H1 (cell line): ENCODE measurements around the gene WFDC12. TPM values are rescaled to one million over a fixed set of nuclear protein-coding genes. Genes with fewer than 3 reads are reported as not detected.

ENCODE experiments used
- CTCF ChIA-PET: fragments of 300-600 bp; sonication (Branson Sonifier 250); formaldehyde crosslinking; loops from one replicate; lab custom pipeline; 2021; ENCODE audit not compliant: partially characterized antibody; lab: Charles Lee
- POLR2A ChIA-PET: fragments of 300-600 bp; sonication (Branson Sonifier 250); formaldehyde crosslinking; loops from one replicate; lab custom pipeline; 2021; ENCODE audit warnings: inconsistent platforms; ENCODE audit not compliant: partially characterized antibody; lab: Charles Lee
- DNase-seq, 2 experiments: peaks; one replicate each; pipeline versions ENCODE4 v3.0.0 to v3.0.0-alpha.2; 2010 to 2022; ENCODE audit warnings: low spot score in 2 of 2, low read depth in 1 of 2, mixed read lengths in 1 of 2
- FAIRE-seq: peaks from 2 replicates; lab custom pipeline; 2011; peaks lifted over from hg19 to GRCh38; lab: Jason Lieb, UNC
- H2AFZ ChIP-seq: 2 replicates; pipeline ENCODE4 v1.8.1; 2012; ENCODE audit warnings: low read length, inconsistent platforms
- H2AK5ac ChIP-seq: 2 replicates; pipeline ENCODE4 v1.6.1; 2013; ENCODE audit warnings: low read depth, low read length
- H2BK120ac ChIP-seq: replicated peaks from 2 replicates; pipeline ENCODE3; 2013; ENCODE audit warnings: low read depth, low read length, inconsistent platforms
- H2BK12ac ChIP-seq: 2 replicates; pipeline ENCODE4 v1.6.1; 2013; ENCODE audit warnings: low read depth, low read length
- H2BK15ac ChIP-seq: 2 replicates; pipeline ENCODE4 v1.6.1; 2013; ENCODE audit warnings: low read length
- H2BK20ac ChIP-seq: 2 replicates; pipeline ENCODE4 v1.6.1; 2013; ENCODE audit warnings: low read length
- H2BK5ac ChIP-seq: 2 replicates; pipeline ENCODE4 v1.6.1; 2013; ENCODE audit warnings: low read depth, low read length
- H3K14ac ChIP-seq: 2 replicates; pipeline ENCODE4 v1.6.1; 2013; ENCODE audit warnings: inconsistent platforms; ENCODE audit not compliant: insufficient read length
- H3K18ac ChIP-seq: 2 replicates; pipeline ENCODE4 v1.6.1; 2013; ENCODE audit warnings: low read length; ENCODE audit errors: extremely low read depth
- H3K23ac ChIP-seq: 2 replicates; pipeline ENCODE4 v1.6.1; 2013; ENCODE audit warnings: inconsistent platforms; ENCODE audit not compliant: insufficient read length
- H3K23me2 ChIP-seq: 2 replicates; pipeline ENCODE4 v1.6.1; 2013; ENCODE audit warnings: low read depth, low read length
- H3K27ac ChIP-seq: 2 replicates; pipeline ENCODE4 v1.6.1; 2011; ENCODE audit warnings: low read depth, low read length, inconsistent platforms
- H3K27me3 ChIP-seq, 4 experiments: replicated peaks in 1 of 4; 1 replicate in 1 of 4; 2 replicates in 3 of 4; pipeline versions ENCODE4 v1.6.1 to v1.8.1; 2011 to 2013; ENCODE audit warnings: low read length in 3 of 4, mild to moderate bottlenecking in 3 of 4, inconsistent platforms in 2 of 4, mixed read lengths in 2 of 4, moderate library complexity in 1 of 4; ENCODE audit not compliant: control insufficient read depth in 3 of 4, insufficient read depth in 3 of 4; ENCODE audit errors: extremely low read depth in 1 of 4
- H3K36me3 ChIP-seq, 4 experiments: 2 replicates each; pipeline versions ENCODE4 v1.6.1 to v1.8.1; 2011 to 2013; ENCODE audit warnings: mild to moderate bottlenecking in 4 of 4, low read length in 3 of 4, moderate library complexity in 2 of 4, control low read depth in 1 of 4, inconsistent platforms in 1 of 4; ENCODE audit not compliant: insufficient read depth in 4 of 4, control insufficient read depth in 2 of 4
- H3K4ac ChIP-seq: replicated peaks from 2 replicates; pipeline ENCODE3; 2013; ENCODE audit warnings: low read length, low read depth, mixed read lengths, inconsistent platforms; ENCODE audit not compliant: insufficient read length
- H3K4me1 ChIP-seq, 4 experiments: replicated peaks in 1 of 4; 1 replicate in 1 of 4; 2 replicates in 3 of 4; pipeline versions ENCODE4 v1.6.1 to v1.8.1; 2011 to 2013; ENCODE audit warnings: low read length in 3 of 4, inconsistent platforms in 2 of 4, mixed read lengths in 1 of 4; ENCODE audit not compliant: insufficient read depth in 4 of 4, control insufficient read depth in 3 of 4
- H3K4me2 ChIP-seq, 2 experiments: 2 replicates each; pipeline versions ENCODE4 v1.6.1 to v1.8.1; 2011 to 2013; ENCODE audit warnings: low read depth in 2 of 2, low read length in 2 of 2, control low read depth in 1 of 2, inconsistent platforms in 1 of 2, mild to moderate bottlenecking in 1 of 2; ENCODE audit not compliant: insufficient read depth in 1 of 2
- H3K4me3 ChIP-seq, 4 experiments: fragments of 200-600, 300-600 bp in 1 of 4; sonication (generic), shearing (Covaris generic), sonication (Bioruptor Twin) in 1 of 4; 2 replicates each; pipeline versions ENCODE4 v1.5.1 to v1.8.1; 2011 to 2016; ENCODE audit warnings: low read length in 4 of 4, low read depth in 3 of 4, control low read depth in 2 of 4, inconsistent platforms in 2 of 4, mild to moderate bottlenecking in 2 of 4, mixed read lengths in 1 of 4, moderate library complexity in 1 of 4; ENCODE audit not compliant: insufficient read depth in 2 of 4; ENCODE audit errors: extremely low read depth in 1 of 4
- H3K56ac ChIP-seq: replicated peaks from 2 replicates; pipeline ENCODE3; 2013; ENCODE audit warnings: low read depth, mild to moderate bottlenecking, mixed read lengths, low read length, inconsistent platforms; ENCODE audit not compliant: insufficient read length
- H3K79me1 ChIP-seq: 2 replicates; pipeline ENCODE4 v1.6.1; 2013; ENCODE audit warnings: low read depth, low read length, control low read depth
- H3K79me2 ChIP-seq, 2 experiments: 2 replicates each; pipeline versions ENCODE4 v1.6.1 to v1.8.1; 2012 to 2013; ENCODE audit warnings: low read length in 2 of 2, mild to moderate bottlenecking in 2 of 2, inconsistent platforms in 1 of 2; ENCODE audit not compliant: insufficient read depth in 2 of 2, control insufficient read depth in 1 of 2
- H3K9ac ChIP-seq, 4 experiments: replicated peaks in 1 of 4; 1 replicate in 1 of 4; 2 replicates in 3 of 4; pipeline versions ENCODE4 v1.6.1 to v1.8.1; 2011 to 2013; ENCODE audit warnings: low read depth in 3 of 4, low read length in 3 of 4, control low read depth in 2 of 4, mild to moderate bottlenecking in 2 of 4, moderate library complexity in 2 of 4, inconsistent platforms in 1 of 4; ENCODE audit errors: extremely low read depth in 1 of 4
- H3K9me3 ChIP-seq, 2 experiments: 2 replicates each; pipeline versions ENCODE4 v1.6.1 to v1.8.1; 2012 to 2013; ENCODE audit warnings: mild to moderate bottlenecking in 2 of 2, moderate library complexity in 2 of 2, control low read depth in 1 of 2, inconsistent platforms in 1 of 2, low read depth in 1 of 2, low read length in 1 of 2, mixed read lengths in 1 of 2; ENCODE audit not compliant: insufficient read depth in 2 of 2
- H4K20me1 ChIP-seq, 2 experiments: replicated peaks in 1 of 2; 2 replicates each; pipeline versions ENCODE3 to v1.8.1; 2011 to 2013; ENCODE audit warnings: inconsistent platforms in 2 of 2, low read length in 2 of 2, mild to moderate bottlenecking in 1 of 2; ENCODE audit not compliant: insufficient read depth in 2 of 2, control insufficient read depth in 1 of 2
- H4K5ac ChIP-seq: 2 replicates; pipeline ENCODE4 v1.6.1; 2013; ENCODE audit warnings: low read length, low read depth, mixed read lengths, inconsistent platforms; ENCODE audit not compliant: insufficient read length
- H4K8ac ChIP-seq: 2 replicates; pipeline ENCODE4 v1.8.0; 2013; ENCODE audit warnings: mild to moderate bottlenecking, moderate library complexity, low read length, inconsistent platforms; ENCODE audit not compliant: insufficient read depth; ENCODE audit errors: extremely low read depth
- H4K91ac ChIP-seq: replicated peaks from 2 replicates; pipeline ENCODE3; 2013; ENCODE audit warnings: low read length, mixed read lengths, inconsistent platforms; ENCODE audit not compliant: insufficient read length
- CHD1 ChIP-seq: IDR thresholded peaks from 2 replicates; pipeline ENCODE4 v1.6.1; 2012; ENCODE audit warnings: low read depth, low read length, improper control_type of control experiment
- CTCF ChIP-seq, 3 experiments: IDR thresholded peaks; 1 replicate in 2 of 3; 2 replicates in 1 of 3; pipeline versions ENCODE4 v1.5.1 to v1.6.1; 2011; ENCODE audit warnings: low read length in 3 of 3, mild to moderate bottlenecking in 3 of 3, inconsistent platforms in 2 of 3, low read depth in 1 of 3, moderate library complexity in 1 of 3; ENCODE audit not compliant: insufficient read depth in 1 of 3; ENCODE audit errors: control extremely low read depth in 1 of 3
- HDAC6 ChIP-seq: IDR thresholded peaks from one replicate; pipeline ENCODE4 v1.7.1; 2012; ENCODE audit warnings: low read depth, mild to moderate bottlenecking, inconsistent platforms, low read length, moderate library complexity
- RAD21 ChIP-seq, 2 experiments: IDR thresholded peaks in 1 of 2; conservative IDR thresholded peaks in 1 of 2; 2 replicates each; pipeline ENCODE4 v1.6.1; 2011; ENCODE audit warnings: low read depth in 2 of 2, low read length in 2 of 2, improper control_type of control experiment in 1 of 2, inconsistent platforms in 1 of 2, mild to moderate bottlenecking in 1 of 2, moderate library complexity in 1 of 2
- RXRA ChIP-seq: IDR thresholded peaks from 2 replicates; pipeline ENCODE4 v1.6.1; 2011; ENCODE audit warnings: low read depth, mild to moderate bottlenecking, low read length, moderate library complexity; ENCODE audit not compliant: insufficient read depth
- SAP30 ChIP-seq: fragments of 300-600 bp; sonication (generic); IDR thresholded peaks from 2 replicates; pipeline ENCODE4 v1.7.1; 2012; ENCODE audit warnings: low read length, moderate library complexity, mild to moderate bottlenecking, inconsistent platforms; ENCODE audit not compliant: insufficient read depth, insufficient replicate concordance
- SP4 ChIP-seq: IDR thresholded peaks from 2 replicates; pipeline ENCODE4 v1.6.1; 2012; ENCODE audit warnings: low read length, inconsistent platforms
- TCF12 ChIP-seq: IDR thresholded peaks from 2 replicates; pipeline ENCODE4 v1.6.1; 2011; ENCODE audit warnings: low read depth, mild to moderate bottlenecking, low read length
- TEAD4 ChIP-seq: IDR thresholded peaks from 2 replicates; pipeline ENCODE4 v1.6.1; 2012; ENCODE audit warnings: low read depth, low read length, inconsistent platforms, mixed read lengths
- WGBS, 2 experiments: shearing (Covaris generic) in 1 of 2; methylation state at CpG; one replicate each; pipeline versions ENCODE4 v1.1.6 to v1.1.7; 2013 to 2015; ENCODE audit warnings: low lambda C conversion rate in 2 of 2, mixed read lengths in 2 of 2, inconsistent platforms in 1 of 2, low coverage in 1 of 2, missing lambda C conversion rate in 1 of 2; ENCODE audit not compliant: insufficient replicate concordance in 2 of 2, insufficient coverage in 1 of 2, insufficient read length in 1 of 2; ENCODE audit errors: extremely low coverage in 1 of 2, missing lambda C conversion rate in 1 of 2; 5-methylcytosine and 5-hydroxymethylcytosine counted together
- polyA plus RNA-seq, 7 experiments: library from polyadenylated mRNA; depleted of rRNA in 3 of 7; stranded (reverse) in 5 of 7; unstranded in 2 of 7; fragments of >200 nt in 5 of 7; fragments of 200-250 nt in 2 of 7; gene quantifications; 1 replicate in 5 of 7; 2 replicates in 1 of 7; 4 replicates in 1 of 7; pipeline versions ENCODE4 v1.2.1 to v1.2.3, GENCODE V29; 2011 to 2013; ENCODE audit warnings: missing spikeins in 2 of 7, mixed read lengths in 2 of 7
- total RNA-seq: library from RNA; stranded (reverse); fragmentation: NEBNext Ultra II Directional; extraction: Animal tissue kit (Norgen Biotek cat#: 25700); gene quantifications from 2 replicates; pipeline ENCODE4 v1.2.1, GENCODE V29; 2021

Gene WFDC12
- total and polyA plus RNA-seq, 2 of the 8 experiments (the other 6 are each of a cell fraction or from before 2014, with no cell fraction given): not detected

DNA sequence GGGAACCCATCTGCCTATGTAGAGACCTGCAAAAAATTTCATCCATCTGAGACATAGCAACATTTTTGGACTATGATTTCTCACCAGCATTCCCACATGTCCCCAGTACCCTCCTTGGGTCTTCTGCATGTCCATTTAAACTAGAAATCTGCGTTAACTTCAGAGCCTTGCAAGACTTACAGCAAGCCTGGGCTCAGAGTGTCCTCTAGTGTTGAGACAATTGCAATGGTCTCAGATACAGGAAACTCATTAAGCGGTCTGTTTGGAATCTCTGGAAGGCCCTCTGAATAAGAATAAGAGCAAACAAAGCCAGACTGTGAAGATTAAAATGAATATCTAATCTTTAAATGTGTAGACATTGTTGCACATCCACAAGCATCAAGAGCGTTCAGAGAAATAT lies 29.9 kb upstream of the WFDC12 start:
- no peak for DNase-seq
- H3K27ac ChIP-seq: no peak overlapping the region
- FAIRE-seq: no peak
- H3K4me2 ChIP-seq: no peak overlapping the region
- WGBS, 2 experiments: 66% methylated on average over 3 of the region's 3 CpGs; no CpG with 5 or more reads in 1 of the 2 experiments
- H2BK20ac ChIP-seq: no peak overlapping the region
- TF ChIP-seq RAD21 (IDR thresholded peaks at IDR 0.05 in 1 of 2, conservative IDR thresholded peaks at IDR 0.05 in 1 of 2; ENCODE audit: low read depth in 2 of 2, low read length in 2 of 2): peak; percentile 41 to 57
- no peak for TF ChIP-seq HDAC6
- no peak for TF ChIP-seq RXRA
- TF ChIP-seq CTCF (IDR thresholded peaks at IDR 0.05; ENCODE audit: control extremely low read depth in 1 of 3, insufficient read depth in 1 of 3, low read depth in 1 of 3, low read length in 3 of 3): peak in 1 of 3 experiments; percentile 15; a peak in 1 of 4 replicates
- TF ChIP-seq TCF12: no peak
- no peak for TF ChIP-seq SAP30
- no peak for TF ChIP-seq TEAD4
- no peak for TF ChIP-seq CHD1
- TF ChIP-seq SP4: no peak
- H3K14ac ChIP-seq: no peak overlapping the region
- H3K18ac ChIP-seq: no peak overlapping the region
- H3K4me1 ChIP-seq: no peaks in the 10 kb centered on the region
- no peak overlapping the region for H3K56ac ChIP-seq
- no peaks in the 10 kb centered on the region for H4K20me1 ChIP-seq
- H3K79me1 ChIP-seq: no peaks in the 10 kb centered on the region
- no peak overlapping the region for H2BK12ac ChIP-seq
- no peak overlapping the region for H3K4ac ChIP-seq
- no peak overlapping the region for H2AFZ ChIP-seq
- H4K5ac ChIP-seq: no peak overlapping the region
- no peaks in the 10 kb centered on the region for H3K36me3 ChIP-seq
- H3K23ac ChIP-seq: no peak overlapping the region
- H4K91ac ChIP-seq: no peak overlapping the region
- H3K27me3 ChIP-seq: peaks cover 0 to 1% (median 0%) of the 10 kb centered on the region in 4 experiments; a peak in 1 of 7 replicates
- no peak overlapping the region for H2BK120ac ChIP-seq
- no peak overlapping the region for H3K4me3 ChIP-seq
- no peaks in the 10 kb centered on the region; a peak in 1 of 4 replicates for H3K9me3 ChIP-seq
- ChIA-PET POLR2A (no interaction called here), CTCF (no interaction called here)
- no peak overlapping the region for H3K9ac ChIP-seq
- H2BK5ac ChIP-seq: no peak overlapping the region
- H3K79me2 ChIP-seq: no peaks in the 10 kb centered on the region
- H3K23me2 ChIP-seq: no peaks in the 10 kb centered on the region
- no peak overlapping the region for H2BK15ac ChIP-seq
- H2AK5ac ChIP-seq: no peak overlapping the region
- no peak overlapping the region for H4K8ac ChIP-seq
